HG03135 (cell line): Measurements from ENCODE around the gene MITF.

ENCODE experiments used
- ATAC-seq: cut with Tn5 transposase; IDR thresholded peaks from one replicate; pipeline ENCODE4 v1.9.1; 2021; ENCODE audit warnings: mild to moderate bottlenecking, moderate library complexity; ENCODE audit not compliant: unreplicated experiment

The MITF gene

GRCh38 chr3:69941439-69942176 is 202.3 kb downstream of the MITF start:
- ATAC-seq, result no peak

DNA sequence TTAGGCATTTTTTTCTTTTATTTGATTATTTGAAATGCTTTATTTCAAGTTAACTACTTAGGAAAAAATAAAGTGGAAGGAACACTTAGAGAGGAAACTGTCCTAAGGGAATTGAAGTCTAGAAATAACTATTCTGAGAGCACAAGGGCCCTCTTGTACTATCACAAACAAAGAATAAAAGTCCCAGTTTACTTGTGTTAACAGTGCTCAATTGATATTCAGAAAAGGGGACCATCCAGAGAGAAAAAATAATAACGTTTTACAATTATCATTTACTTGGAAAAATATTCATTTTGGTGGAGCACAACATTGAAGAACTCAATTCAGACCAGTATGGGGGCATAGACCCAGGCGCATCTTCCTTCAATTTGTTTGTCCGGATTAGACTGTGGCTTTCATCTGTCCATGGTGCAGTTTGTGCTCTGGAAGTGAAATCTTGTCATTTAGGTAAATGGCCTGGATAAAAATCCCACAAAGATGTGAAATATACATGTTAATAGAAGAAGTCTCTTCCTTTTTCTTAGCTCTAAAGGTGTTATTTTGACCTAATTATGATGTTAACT is 205.7 kb downstream of the MITF start:
- ATAC-seq, result no peak

DNA sequence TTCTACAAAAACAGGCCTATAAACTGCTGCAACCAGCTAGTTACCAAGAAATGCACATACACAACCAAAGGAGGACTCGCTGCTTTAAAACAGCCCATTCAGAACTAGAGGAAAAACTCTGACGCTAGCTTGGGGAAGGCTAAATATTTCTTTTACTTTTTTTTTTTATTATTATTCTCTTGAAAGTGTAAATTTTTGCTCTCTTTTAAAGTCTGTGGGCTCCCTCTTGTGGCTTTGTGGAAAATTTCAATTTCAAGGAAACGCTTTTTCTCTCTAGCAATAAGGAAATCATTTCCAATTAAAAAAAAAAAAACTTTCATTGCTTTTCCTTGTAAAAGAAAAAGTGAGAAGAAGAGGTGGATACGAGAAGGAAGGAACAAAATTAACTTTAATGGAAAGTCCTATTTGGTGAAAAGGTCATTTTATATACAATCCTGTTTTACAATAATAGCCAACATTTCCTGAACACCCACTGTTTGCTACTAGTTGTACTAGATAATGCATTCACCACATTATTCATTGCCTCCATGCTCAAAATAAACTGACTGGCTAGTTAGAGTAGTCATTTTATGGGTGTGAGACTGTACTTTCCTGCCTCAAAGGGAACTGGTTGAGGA is 209.1 kb downstream of the MITF start:
- ATAC-seq, result no peak

GRCh38 chr3:69951616-69952015 is 212.4 kb downstream of the MITF start:
- ATAC-seq, result no peak

DNA sequence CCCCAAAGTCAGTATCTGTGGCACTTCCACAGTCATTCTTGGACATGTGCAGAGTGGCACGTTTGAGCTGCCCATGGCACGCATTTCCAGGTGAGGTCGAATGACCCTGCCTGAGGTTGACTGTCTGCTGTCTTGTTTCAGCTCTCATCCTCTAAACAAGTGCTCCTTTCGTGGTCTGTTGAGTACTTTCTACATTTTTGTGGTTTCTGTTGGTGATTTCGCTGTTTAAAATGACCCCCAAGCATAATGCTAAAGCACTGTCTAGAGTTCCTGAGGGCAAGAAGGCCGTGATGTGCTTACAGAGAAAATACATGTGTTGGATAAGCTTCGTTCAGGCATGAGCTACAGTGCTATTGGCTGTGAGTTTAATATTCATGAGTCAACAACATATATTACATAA is 220.3 kb downstream of the MITF start:
- ATAC-seq, result no peak

DNA sequence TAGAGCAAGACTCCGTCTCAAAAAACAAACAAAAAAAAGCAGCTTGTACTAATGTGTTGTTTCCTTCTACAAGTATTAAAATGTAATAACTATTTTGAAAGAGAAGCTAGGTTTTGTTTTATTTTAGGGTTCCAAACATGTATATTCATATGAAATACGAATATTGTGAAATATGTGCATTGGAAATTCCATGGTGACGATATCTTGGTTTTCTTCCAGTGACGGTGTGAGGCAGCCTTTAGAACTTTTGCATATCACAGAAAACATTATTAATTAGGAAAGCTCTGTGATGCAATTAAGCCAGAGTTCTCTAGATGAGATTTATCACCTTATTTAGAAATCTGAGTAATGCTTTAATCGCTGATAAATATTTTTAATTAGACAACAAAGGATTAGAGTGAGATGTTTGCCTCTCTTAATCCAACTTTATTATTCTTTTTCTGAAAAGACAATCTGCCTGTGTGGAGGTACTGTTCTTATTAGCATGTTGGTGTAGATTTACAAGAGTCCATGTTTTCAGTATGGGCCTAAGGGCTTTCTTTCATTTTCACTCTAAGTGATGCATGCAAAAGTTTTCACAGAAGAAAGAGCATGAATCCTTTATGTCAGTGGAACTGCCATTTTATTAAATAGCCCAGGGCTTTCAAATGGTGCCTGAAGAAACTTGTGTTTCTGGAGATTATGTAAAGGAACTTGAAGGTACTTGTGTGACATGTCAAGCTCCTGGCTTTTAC is 222.6 kb downstream of the MITF start:
- ATAC-seq, result no peak

DNA sequence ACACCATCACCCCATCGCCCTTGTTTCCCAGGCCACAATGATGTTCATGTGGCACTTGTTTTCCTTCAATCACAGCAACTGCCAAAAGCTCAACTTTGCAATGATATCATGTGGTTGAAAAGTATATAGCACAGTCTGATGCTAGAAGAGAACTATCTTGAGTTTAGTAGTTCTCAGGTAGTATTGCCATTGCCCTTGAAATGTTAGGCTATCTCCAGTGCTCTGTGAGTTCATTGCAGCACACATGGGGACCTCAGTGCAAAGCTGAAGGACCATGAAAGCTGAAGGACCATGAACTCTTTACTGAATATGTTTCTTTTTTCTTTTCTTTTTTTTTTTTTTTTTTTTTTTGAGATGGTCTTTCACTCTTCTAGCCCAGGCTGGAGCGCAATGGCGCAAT is 224.4 kb downstream of the MITF start:
- ATAC-seq, result no peak

GRCh38 chr3:69967156-69967555 is 227.9 kb downstream of the MITF start:
- ATAC-seq, result no peak

DNA sequence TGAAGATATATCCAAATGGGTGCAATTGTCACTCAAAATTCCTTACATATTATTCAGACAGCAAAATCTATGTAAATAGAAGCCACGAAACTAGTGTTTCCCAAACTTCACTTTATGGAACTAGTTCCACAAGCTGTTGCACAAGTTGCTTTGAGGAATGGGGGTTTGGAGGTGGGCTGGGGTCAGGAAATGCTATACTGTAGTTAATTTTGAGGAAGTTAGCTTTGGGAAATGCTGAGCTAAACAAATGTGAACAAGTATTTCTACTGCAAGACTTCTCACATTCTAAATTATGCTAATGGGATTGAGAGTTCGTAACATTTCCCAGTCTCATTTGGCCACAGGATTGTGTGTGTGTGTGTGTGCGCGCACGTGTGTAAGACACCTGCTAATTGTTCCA is 231.6 kb downstream of the MITF start:
- ATAC-seq, result no peak

- ATAC-seq, result no peak
These were observed 233.4 kb downstream of the MITF start for GRCh38 chr3:69972672-69973071.

GRCh38 chr3:69976021-69976420 is 236.8 kb downstream of the MITF start:
- no peak for ATAC-seq

- no peak for ATAC-seq
These were observed 244.4 kb downstream of the MITF start for GRCh38 chr3:69983546-69984265.

- no peak for ATAC-seq
These were observed 246.0 kb downstream of the MITF start for GRCh38 chr3:69985266-69985665.

GRCh38 chr3:69986419-69986818 is 247.2 kb downstream of the MITF start:
- no peak for ATAC-seq

DNA sequence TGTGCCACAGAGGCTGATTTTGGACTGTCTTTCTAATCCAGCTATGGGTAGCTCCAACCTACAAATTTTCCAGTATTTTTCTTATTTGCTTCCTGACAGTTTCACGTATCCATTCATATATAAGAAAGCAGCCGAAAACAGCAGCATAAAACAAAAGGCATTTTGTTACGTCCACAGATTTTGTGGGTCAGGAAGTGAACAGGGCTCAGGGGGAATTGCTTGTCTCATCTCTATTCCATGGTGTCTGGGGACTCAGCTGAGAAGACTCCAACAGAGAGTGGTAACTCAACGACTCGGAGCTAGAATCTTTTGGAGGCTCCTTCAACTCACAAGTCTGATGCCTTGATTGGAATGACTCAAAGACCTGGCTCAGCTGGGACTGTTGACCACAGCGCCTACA is 248.6 kb downstream of the MITF start:
- no peak for ATAC-seq

GRCh38 chr3:69993757-69994156 is 254.5 kb downstream of the MITF start:
- ATAC-seq, result no peak

- no peak for ATAC-seq
These were observed 255.7 kb downstream of the MITF start for GRCh38 chr3:69994919-69995318.

GRCh38 chr3:69997631-69998307 is 258.5 kb downstream of the MITF start:
- no peak for ATAC-seq

- ATAC-seq, result no peak
These were observed 259.5 kb downstream of the MITF start for GRCh38 chr3:69998759-69999139.

DNA sequence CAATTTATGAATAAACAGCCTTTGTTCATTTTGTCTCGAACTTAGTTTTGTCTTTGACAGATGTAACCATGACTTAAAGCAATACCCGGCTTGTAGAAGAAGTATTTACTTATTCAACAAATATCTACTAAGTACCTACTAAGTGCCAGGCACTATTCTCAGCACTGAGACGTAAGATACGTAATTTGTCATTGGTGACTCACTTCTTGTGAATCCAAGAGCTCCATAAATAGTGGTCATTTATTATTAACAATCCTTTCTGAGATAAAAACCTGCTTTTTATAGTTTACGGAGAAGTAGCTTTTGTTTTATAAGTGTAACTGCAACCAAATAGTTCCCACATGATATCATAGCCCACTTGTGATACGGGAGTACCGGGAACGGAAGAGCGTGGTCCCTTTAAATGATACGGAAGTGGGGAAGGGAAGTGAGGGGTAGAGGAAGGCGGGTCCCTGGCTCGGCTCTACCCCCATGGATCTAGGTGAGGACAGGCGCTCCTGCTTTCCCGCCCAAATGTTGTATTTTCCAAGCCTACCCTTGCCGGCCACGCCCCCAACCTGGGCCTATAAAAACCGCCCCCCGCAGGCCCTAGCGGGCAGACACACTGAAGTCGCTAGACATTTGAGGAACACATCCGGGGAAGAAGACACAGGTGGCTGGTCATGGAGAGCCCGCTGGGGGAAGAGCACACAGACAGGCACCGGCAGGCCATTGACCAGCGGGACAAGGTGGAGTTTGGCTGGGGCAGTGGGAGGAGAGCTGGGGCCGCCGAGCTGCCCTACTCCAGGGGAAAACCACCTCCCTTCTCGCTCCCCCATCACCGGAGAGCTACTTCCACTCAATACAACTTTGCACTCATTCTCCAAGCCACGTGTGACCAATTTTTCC is 260.1 kb downstream of the MITF start, which contains the start of gene SAMMSON:
Gene SAMMSON (plus strand): TSS at position 594 of the 888 bp plus-strand sequence.
- no peak for ATAC-seq
